NOMO-1 treated with dmso at 0.1 percent for 144 hours (cell line): ENCODE results near the gene ZSCAN30.

Experiments
- DNase-seq: peaks from one replicate; lab custom pipeline; 2025; ENCODE audit not compliant: unreplicated experiment; lab: John Stamatoyannopoulos, UW

The ZSCAN30 gene

DNA sequence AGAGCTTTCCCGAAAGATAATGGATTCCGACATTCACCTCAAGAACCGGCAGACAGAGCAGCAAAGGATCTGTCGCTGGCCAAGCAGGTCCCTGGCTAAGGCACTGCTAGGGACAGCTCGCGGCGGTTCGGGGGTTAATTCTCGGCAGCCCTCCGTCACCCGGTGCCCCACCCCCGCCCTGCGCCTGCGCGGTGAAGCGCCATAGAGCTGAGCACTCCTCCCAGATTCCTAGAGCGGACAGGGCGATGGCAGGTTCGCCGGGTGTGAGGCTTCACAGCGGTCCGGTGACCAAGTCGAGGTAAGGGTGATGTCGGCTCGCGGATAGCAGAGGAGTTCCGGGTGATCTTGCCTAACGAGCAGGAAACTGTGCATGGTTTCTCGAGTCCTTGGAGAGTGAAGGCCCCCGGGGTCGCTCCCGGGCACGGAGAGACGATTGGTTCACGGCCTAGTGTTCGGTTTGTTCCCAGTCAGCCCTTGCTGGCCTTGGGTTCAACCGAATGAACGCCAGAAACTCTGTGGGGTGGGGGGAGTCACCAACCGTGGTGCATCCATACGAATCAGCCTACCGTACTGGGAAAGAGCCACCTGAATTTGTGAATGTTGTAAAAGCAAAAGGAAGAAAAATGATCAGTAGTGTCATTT is at the start of gene ZSCAN30:
Gene ZSCAN30, minus strand, starts transcription at position 136 of the 642 bp plus-strand sequence. CDS start 25,877 bp downstream, outside the sequence.
- peak; percentile 91 for DNase-seq

DNA sequence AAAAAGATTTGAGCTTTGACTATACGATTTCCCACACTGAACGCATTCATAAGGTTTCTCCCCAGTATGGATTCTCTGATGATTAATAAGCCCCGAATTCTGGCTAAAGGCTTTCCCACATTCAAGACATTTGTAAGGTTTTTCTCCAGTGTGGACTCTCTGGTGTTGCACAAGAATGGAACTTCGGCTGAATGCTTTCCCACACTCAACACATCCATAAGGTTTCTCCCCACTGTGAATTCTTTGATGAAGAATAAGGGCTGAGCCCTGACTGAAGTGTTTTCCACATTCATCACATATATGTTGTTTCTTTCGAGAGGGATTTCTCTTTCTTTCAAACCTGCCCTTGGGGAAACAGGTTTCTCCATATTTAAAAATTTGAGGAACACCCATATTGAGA is 47.3 kb upstream of the ZSCAN30 start:
- DNase-seq: no peak

DNA sequence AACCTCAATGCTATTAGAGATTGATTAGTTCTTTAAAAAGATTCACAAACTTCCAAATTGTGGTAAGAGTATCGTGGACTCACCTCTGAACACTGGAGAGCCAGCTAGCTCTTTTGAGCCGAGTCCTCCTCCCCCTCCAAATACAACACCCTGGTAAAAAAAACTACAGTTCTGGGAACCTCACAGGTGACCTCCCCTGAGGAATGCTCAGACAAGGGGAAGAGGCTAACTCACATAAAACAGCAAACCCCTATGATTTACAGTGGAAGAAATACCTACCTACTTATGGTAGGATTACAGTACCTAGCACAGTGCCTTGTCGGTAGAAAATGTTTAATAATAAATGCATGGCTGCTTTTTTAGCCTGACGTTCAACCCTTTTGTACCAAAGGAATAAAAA is 45.8 kb upstream of the ZSCAN30 start:
- DNase-seq: no peak

DNA sequence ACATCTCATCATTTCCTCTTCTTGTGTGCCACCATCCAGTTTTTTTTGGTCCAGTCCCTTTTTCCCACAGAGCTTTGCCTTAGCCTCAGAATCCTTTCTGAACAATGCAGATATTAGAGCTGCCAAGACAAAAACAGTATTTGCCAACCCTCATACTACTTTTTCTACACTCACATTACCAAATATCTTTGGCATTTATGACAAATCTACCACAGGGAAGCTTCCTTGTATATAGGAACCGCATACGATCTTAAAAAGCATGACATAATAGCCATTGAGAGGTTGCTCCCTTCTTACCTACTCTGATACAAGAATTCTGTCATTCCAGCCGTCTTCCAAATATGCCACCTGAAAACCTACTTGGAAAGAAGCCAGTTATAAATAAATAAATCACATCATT is 44.8 kb upstream of the ZSCAN30 start:
- DNase-seq: no peak

DNA sequence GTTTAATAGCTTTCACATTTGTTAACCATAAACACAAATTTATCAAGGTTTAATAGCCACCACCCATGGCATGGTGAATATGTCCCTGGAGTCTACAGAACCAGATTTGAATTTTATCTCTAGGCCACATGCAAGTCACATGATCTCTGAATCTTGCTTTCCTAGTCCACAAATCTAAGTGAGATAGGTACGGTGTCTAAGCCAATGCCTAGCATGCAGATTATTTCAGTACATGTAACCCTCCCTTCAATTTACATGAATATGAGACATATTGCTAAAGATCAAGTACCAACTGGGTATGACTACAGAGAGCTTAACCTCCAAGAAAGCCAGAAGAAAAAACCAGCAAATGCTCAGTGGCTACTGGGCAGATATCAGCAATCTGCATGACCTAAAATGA is 44.2 kb upstream of the ZSCAN30 start:
- DNase-seq: no peak

DNA sequence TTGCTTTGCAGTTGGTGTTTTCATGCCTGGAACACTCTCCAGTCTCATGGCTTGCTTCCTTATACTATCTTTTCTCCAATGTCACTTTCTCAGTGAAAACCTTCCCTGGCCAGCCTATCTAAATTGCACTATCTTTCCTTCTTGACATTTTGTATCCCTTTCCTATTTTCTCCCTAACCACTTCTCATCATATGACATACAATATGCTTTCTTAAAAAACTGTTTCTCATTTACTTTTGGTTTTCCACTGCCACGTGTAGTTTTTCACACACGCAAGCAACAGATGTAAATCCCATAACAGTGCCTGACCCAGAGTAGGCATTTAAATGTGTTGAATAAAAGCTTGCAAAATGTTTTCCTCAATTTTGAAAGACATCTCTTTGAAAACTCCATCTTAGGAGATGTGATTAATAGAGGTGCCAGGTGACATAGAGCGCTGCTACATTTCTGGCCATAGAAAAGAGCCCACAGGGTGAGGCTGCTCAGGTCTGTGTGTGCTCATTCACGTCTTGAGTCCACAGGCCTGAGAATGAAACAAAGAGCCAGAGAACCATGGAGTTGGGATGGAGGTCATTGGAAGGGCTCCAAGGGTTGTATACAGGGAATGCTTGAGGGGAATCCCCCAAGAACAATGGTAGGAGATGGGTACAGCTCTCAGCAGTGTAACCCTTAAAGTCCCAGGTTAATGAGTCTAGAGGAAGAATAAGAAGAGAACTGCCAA is 41.5 kb upstream of the ZSCAN30 start:
- DNase-seq: no peak

DNA sequence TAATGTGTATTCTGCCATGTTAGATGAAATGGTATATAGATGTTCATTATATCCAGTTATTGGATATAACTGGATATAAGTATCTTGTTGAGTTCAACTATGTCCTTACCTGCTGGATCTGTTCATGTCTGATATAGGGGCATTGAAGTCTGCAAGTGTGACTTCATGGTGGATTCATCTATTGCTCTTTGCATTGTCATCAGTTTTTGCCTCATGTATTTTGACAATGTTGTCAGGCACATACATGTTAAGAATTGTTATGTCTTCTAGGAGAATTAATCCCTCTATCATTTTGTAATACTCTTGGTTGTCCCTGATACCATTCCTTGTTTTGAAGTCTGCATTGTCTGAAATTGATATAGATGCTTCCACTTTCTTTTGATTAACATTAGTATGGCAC is 38.8 kb upstream of the ZSCAN30 start:
- no peak for DNase-seq

DNA sequence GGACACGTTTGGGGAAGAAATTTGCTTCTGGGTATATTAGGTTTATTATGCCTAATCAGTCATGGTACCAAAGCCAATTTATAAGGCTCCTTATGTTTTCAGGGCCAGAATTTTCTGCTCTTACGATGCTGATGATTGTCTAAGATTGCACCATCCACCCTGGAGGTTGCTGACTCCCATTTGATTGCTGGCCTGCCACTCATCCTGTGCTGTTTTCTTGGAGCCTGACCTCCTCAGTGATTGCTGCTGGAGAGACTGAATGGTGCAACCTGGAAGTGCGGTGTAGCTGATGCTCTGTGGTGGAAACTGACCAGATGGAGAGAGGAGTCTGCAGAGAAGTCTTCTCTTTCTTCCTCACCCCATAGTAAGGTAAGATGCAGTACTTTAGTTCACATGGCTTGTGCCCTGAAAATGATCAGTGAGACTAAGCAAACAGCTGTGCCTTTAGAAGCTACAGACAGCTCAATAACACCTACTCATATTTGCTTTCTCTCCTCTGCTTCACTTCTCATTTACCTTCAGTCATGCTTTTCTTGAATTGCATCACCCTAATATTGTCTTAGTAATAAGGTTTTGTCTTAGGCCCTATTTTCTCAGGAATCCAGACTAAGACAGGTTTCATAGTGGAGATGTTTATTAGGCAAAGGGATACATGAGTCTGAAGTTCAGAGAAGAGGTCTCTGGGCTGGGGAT is 36.8 kb upstream of the ZSCAN30 start:
- no peak for DNase-seq

DNA sequence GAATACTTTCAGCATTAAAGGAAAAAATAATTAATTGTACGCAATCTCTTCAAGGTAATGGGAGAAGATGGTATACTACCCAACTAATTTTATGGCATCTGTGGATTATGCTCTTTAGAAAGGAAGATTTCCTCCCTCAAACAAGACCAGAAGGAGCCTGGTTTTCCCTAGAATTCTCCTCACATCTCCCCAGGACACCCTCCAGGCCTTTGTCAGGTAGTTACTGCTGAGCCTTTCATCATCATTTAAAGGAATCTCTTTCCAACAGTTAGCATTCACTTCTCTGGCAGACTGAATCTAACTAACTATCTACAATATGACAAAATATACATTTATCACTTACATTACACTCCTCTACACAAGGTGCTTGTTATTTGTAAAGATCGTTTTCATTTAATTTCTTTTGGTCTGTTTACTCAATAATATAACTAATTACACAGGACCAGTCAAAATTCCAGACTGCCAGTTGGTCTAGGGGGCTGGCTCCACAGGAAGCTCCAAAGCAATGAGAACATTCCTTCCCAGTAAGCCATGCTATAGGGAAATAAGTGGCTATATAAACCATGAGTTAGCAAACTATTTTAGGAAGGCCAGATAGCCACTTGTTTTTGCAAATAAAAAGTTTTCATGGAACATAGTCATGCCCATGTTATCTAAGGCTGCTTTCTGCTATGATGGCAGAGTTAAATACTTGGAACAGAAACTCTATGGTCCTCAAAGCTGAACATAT is 35.1 kb upstream of the ZSCAN30 start:
- no peak for DNase-seq

DNA sequence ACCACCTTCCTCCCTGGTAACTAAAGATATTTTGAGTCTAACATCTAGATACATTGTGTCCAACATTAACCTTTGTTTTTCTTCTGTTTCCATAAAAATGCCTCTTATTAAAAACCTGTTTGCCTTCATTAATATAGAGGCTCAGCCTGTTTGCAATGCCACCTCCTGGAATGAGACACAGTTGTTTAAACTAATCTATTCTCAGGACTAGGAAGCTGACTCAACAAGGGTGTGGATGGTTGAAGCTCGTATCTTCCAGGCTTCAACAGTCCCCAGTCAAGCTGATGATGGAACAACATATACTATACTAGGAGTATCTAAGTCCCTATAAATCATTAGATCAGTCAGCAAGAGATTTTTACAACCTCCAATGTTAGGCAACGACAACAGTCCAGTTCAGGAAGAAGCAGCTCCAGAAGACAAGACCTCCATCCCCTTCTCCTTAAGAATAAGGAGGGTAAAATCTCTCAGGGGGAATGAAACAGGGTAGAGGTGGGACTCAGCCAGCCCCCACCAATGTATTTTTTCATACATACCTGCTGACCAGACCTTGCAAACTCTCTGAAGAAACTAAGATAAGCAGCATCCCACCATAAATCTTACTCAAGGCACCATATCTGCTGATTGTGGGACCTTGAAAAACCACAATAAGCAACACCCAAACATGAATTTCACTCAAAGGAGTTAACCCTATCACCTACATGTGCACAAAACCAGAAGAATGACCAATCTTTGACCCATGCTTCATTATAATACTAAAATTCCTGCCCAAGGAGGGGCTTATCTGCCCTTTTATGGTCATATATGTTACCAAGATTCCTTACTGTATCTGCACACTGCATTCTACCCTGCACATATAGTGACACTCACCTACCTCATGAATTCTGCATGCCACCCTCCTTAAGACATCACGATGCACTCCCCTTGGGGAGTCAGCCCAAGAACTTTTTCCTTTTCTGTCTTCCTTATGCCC is 32.7 kb upstream of the ZSCAN30 start:
- DNase-seq: no peak

DNA sequence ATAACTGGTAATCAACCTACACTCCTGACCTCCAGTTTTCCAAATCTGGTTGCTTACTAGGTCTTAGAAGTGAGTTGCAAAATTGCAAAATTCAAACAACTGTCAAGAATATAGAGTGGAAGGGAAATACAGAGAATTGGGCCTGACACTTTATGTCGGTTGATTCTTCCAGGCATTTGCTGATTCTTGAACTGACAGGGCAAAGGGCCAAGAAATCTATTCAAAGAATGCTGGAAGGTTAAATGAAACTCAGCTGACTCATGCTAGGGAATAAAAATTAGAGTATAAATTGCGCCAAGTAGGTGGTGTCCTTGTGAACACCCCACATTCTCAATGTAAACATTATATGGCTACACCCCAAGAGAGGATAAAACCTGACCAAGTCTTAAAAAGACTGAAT is 21.5 kb upstream of the ZSCAN30 start:
- no peak for DNase-seq

DNA sequence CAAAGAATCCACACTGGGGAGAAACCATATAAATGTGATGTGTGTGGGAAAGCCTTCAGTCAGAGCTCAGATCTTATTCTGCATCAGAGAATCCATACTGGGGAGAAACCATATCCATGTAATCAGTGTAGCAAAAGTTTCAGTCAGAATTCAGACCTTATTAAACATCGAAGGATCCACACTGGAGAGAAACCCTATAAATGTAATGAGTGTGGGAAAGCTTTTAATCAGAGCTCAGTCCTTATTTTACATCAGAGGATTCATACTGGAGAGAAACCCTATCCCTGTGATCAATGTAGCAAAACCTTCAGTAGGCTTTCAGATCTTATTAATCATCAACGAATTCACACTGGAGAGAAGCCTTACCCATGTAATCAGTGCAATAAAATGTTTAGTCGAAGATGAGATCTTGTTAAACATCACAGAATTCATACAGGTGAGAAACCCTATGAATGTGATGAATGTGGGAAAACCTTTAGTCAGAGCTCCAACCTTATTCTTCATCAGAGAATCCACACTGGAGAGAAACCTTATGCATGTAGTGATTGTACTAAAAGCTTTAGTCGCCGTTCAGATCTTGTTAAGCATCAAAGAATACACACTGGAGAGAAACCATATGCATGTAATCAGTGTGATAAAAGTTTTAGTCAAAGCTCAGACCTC is 16.7 kb upstream of the ZSCAN30 start:
- DNase-seq: no peak

DNA sequence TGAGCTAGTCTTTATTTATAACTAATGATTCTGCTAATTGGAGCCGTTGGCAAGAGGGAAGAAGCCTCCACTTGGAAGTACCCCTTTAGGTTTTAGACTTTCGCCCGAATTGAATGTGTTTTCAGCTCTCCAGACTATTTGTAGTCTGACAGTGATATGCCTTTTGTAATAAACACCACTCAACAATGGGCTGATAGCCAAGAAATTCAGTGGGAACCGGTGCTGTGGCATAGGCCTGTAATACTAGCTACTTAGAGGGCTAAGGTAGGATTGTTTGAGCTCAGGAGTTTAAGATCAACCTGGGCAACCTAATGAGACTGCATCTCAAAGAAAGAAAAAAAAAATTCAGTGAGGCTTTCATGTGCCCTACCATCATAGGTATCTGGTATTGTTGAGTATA is 13.6 kb upstream of the ZSCAN30 start:
- DNase-seq: no peak

DNA sequence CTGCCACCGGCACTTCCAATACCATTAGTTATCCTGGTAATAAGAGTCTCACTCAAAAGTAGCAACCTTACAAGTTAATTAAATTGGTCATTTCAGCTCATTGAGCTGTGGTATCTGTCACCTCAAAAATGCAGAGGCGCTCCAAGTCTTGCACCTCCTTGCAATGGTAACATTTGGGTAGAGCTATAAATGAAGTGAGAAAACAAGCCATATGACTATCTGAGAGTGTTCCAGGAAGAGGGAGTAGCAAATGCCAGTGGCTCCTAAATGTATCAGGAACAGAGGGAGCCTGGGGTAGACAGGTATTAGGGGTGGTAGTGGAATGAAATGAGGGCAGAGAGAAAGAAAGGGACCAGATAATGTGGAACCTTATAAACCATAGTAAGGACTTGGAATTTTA is 6.0 kb upstream of the ZSCAN30 start:
- no peak for DNase-seq

DNA sequence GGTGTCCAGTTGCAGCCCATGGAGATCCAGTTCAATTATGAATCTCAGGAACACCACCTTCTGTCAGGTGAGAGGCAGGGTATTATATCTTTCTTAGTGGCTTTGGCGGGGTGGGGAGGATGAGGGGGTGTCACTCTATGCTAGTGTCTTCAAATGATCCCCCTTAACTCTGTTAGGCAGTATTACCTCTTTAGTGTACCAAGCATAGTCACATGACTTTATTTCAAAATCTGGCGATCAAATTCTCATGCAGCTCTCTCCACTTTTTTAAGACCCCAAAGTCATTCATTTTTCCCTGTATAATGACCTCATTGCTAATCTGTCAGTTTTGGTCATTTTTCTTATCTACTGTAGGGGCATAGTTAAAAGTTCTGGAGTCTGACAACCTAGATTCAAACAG is 1.1 kb upstream of the ZSCAN30 start:
- DNase-seq: no peak

DNA sequence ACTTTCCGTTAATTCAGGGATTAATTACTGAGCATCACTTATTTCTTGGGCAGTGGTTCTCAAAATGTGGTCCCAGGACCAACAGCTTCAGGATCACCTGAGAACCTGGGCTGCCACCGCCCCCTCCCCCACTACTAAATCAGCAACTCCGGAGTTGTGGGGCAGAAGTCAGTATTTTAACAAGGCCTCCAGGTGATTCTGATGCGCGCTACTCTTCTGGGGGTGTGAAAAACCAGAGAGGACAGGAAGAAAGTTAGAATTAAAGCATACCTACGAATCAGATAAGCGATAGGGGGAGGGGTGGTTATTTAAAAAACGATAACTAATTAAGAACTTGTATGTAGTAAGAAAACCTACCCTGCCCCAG is 319 bp downstream of the ZSCAN30 start:
- no peak for DNase-seq

DNA sequence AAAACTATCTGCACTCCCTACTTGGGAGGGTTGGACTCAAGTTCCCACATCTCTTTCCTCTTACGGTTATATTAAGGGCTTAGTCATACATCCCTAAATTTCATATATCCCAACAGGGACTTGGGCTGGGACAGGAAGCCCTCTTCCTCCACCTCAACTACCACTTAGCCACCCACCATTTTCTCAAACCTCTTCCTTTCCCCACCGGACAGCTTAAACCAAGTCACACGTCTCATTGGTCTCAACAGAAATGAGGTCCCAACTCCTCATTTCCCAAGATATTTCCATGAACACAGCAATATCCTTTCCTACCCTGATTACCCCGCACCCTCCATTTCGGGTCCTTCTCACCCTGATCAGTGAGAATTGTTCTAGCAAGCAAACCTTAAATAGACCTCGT is 736 bp downstream of the ZSCAN30 start:
- no peak for DNase-seq

DNA sequence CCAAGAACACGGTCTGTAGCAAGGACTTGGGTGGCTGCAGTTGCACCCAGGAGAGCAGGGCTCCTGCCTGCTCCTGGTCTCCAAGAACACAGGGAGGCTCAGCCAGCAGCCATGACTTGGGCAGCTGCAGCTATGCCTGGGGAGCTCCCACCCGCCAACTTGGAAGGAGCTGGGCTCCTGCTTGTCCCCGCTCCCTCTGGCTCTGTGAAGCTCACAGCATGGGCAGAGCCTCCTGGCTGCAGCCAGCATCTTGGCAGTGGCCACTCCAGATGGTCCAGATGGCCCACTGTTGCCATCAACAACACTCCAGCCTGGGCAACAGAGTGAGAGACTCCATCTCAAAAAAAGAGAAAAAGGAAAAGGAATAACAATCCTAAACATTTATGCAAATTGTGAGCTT is 5.2 kb downstream of the ZSCAN30 start:
- DNase-seq: no peak

DNA sequence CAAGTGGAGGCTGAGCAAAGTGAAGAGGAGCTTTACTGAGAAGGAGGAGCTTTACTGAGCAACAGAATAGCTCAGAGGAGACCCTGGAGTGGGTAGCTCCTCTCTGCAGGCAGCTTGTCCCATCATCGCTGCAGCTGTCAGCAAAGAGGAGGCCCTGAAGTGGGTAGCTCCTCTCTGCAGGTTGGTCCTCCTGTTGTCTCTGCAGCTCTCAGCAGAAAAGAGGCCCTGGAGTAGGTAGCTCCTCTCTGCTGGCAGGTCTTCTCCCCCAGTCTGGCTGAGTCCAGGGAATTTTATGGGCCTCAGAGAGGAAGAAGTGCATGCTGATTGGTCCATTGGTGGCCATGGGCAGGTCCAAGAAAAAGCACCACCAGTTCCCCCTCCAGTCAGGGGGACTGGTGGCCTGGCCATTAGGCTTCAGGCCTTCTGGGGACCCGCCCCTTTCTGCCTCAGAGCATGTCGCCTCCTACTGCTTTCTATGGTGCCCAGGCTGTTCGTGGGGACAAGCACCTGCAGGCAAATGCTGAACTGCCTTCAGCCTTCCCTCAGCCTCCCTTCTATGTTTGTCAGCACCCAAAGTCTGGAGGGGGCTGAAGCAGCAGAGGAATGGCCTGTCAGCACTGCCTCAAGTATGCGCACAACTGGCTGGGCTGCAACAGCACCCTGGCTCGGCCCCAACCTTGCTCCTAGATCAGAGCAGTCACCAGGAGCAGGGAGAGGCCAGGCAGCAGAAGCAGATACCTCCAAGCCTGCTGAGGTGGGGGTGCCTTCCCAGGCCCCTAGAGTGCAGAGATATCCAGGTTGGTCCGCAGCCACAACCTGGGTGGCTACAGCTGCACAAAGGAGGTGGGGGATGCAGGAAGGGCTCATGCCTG is 5.9 kb downstream of the ZSCAN30 start:
- no peak for DNase-seq
